ENCODE data around the gene MICAL3.

Gene MICAL3

DNA sequence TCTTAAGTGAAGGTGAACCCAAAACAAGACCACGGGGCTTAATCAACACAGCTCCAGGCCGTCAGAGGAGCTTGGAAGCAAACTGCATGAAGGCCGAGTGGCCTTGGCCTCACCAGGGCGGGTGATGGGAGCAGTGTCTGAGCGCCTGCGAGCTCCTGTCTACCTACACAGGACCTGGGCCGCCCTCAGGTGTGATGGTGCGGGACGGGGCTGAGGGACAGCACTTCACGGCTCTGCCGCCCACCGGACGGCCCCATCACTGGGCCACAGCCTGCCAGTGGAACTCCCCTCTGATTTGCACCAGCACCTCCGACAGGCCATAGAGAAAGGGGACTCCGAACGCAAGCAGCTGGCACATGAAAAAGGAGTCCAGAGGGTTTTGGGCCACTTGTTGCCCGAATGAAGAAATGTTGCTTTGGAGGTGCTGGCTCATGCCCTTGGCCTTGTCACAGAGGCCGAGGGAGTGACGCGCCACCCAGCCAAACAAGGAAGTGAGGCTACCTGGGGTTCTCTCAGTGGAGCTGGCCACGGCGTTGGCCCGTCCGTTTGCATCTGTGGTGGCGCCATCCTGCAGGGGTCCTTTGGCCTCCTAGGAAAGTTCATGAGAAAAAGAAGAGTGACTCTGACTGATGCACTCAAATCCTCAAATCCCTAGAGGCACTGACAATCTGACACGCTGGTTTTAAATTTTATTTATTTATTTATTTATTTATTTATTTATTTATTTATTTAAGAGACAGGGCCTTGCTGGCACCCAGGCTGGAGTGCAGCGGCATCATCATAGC lies 159.8 kb downstream of the MICAL3 start:
- no peak for DNase-seq

DNA sequence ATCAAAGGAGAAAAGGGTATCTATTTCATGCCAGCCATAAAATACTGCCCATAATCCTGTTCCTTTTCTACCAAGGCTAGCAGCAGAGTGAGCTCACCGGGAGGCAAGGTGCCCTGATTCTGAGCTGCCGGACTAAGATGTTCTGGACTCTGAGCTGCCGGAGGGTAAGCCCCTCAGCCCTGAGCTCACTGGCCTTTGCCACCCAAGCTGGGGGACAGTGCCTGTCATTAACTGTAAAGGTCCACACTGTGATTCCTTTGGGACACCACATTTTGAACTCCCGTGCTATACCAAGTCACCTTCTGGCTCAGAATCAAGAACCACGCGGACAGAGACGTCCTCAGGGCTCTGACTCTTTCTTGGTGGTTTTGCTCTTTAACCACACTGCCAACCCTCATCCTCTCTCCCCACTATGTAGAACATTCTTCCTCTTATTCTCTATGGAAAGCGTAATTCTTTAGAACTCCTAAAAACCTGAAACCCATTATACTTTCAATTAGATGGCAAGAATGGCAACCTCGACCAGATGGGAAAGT lies 161.6 kb downstream of the MICAL3 start:
- no peak for DNase-seq

DNA sequence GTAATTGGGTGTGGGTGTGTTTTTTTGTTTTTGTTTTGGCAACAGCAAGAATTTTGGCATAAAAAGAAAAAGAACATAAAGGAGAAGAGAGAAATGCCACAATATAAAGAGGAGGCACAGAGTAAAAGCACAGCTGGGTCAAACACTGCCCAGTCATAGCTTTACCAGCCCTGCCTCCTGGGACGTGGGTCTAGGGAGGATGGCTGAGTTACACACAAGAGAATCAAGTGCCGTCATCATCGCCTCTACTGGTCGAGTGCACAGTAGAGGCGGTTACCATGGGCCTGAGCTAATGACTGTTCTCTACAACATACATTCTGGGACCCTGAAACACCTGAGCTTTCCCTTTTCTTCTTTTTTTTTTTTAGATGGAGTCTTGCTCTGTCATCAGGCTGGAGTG lies 162.5 kb downstream of the MICAL3 start:
- no peak for DNase-seq

DNA sequence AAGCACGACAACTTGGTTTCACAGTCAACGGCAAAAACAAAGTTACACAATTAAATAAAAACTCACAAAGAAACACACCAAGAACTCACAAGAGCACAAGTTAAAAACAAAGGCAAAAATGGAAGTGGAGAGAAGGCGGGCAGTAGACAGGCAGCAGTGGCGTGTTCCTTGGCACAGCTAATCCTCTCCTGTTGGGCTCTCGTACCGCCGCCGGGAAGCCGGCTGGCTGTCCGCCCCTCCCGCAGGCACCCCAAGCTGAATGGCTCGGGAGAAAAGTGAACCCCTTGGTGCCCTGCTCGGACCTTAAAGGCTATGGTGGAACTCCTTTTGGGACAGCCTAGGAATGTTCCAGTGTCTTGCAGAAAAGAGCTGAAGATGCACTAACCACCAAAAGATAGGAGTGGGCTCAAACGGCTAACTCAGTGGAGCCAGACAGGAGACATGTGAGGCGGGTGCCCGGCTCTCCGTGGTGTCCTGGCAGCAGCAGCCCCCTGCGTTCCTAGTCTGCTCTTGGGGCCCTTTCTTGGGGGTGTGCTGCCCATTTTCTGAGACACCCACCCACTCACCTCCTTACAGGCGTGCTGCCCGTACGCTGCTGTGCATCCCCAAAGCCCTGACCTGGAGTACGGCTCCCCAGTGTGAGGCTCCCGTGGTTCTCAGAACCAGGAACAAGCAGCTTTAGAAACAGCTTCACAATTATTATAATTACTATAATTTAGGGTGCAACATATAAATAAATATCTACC lies 164.0 kb downstream of the MICAL3 start:
- no peak for DNase-seq

DNA sequence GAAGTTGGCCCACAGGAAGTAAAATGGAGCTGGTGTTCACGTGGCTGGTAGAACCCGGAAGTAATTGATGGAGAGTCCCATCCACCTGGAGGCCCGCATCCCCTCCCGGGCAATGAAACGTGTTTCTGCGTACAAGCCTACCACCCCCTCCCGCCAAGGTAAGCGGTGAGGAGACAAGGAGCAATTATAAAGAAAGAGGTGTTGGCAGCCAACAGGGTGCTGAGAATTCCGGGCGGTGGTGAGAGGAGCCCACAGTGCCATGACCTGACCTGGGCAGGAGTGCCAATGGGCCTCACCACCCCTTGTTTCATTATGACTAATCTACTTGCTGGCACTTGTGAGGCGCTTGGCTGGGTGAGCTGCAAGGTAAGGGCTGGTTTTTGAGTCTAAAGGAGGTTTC lies 166.3 kb downstream of the MICAL3 start:
- no peak for DNase-seq

DNA sequence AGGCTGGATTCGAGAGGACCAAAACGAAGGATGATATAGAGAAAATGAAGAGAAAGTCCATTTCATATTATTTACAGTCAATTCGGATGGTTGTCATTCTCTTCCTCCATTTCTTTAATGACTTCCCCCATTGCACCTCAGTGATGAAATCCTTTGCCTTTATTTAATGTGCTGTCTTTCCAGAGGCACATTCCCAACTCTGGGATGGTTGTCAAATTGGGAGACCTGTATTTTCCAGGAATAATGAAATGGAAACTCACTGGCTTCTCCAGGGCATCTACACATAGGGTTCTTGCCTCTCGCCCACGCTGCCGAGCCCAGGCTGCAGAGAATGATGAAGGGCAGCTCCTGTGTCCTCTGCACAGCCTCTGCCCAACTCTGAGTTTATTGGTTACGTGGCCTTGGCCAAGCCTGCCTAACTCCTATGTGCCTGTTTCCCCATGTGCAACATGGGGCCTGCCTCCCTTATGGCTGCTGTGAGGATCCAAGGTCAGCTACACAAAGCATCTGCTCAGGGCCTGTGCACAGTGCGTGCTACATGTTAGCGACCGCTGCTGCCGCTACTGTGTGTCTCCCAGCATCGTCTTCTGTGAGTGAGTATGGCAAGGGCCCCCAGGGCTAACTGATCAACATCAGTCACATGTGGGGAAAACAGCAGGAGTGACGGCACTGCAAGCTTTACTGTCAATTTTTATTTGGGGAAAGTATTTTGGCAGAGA lies 168.6 kb downstream of the MICAL3 start:
- DNase-seq = no peak

DNA sequence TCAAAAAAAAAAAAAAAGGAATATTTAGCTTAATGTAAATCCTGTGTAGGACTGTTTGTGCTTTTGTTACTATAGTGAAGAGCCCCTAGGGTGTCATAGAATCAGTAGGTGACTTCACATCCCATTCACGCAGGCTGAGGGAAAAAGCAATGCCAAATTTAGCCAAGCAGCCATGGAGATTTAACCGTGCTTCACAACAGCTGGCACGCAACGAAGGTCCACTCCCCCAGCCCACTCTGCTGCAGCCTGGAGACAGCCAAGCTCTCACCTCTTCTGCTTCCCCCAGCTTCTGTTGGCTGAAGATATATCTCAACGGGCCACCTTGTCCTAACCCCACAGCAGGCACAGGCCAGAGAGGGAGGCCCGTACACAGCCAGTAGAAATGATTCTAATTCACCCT lies 171.3 kb downstream of the MICAL3 start:
- no peak for DNase-seq

DNA sequence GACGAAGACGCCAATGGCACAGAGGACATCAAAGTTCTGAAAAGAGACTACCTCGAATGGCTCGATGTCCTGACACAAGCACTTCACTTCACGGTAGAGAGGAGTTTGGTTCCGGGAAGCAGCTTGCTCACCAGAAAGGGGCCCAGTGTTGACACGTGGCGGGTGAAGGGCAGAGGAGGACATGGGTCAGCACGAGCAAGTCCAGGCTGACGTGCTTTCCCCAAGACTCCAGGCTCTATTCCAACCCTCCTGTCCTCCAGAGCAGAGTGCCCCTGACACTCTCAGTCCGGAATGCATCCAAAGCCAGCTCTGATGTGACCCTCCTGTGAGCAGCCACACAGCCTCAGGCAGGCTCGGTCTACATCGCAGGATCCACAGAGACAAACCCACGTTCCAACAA lies 172.6 kb downstream of the MICAL3 start:
- DNase-seq = no peak

DNA sequence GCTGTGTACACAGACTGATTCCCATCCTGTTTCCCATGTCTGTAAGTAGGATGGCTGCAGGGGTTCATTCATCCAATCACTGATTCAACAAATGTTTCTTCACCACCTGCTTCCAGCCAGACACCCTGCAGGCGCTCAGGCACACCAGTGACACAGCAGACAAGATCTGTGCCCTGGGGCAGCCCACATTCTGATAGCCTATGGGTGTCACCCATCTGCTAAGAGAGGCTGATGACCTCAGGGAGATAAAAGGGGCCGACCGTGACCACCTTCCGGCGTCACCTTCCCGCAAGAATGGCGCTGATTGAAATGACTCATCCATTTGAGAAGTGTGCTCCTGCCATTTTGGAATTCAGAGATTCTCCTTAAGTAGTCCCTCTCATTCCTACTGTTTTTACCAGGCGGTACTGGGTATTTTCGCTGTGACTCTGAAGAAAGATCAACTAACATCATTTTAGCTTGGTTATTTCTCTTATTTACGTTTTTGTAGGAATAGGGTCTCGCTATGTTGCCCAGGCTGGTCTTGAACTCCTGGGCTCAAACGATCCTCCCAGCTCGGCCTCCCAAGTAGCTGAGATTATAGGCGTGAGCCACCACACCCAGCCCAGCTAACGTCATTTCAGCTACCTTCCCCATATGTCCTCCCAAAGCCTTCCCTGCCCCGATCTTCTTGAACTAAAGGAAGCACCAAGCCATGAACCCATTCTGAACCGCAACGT lies 176.8 kb downstream of the MICAL3 start:
- DNase-seq = no peak

DNA sequence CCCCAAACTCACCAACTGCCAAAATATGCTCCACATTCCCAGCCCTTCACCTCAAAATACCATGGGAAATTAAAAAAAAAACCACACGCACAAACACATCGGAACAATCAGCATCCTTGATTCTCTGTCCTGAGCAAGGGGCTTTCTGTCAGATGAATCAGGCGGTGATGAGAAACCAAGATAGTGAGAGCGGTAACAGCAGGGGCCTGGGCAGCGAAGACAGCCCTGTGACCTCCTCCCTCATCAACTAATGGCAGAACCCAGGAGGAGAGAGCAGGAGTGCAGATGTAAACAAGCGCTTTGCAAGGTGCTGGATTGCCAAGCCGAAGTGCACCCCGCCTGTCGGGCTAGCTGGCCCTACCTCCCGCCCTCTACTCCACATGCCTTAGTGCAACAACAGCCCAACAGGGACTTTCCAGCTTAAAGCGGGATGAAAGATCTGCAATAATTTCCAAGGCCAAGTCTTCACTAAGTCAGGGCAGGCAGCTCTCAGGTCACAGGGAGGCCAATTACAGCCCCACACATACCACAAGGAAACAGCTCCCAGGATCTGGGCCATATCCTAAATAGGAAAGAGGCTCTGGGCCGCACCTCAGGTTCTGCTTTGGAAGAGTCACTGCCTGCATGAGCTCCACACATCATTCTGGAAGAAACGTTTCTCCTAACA lies 177.9 kb downstream of the MICAL3 start:
- DNase-seq = no peak

DNA sequence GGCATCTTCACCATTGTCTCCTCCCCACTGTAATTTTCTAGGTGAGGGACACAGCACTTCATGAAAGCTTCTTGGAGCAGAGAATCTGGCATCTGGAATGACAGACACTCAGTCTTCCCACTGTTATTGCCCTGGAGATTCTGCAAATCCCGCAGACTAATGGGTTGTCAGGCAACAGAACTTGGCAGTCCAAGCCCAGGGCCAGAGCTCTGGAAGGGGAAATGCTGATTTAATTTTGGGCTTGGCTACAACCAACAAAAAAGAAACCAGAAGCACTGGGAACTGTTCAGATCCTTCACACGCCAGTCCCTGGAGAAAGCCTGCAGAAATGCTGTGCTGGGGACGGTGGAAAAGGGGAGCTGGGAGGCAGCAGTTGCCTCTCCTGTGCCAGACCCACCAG lies 178.6 kb downstream of the MICAL3 start:
- DNase-seq = no peak

DNA sequence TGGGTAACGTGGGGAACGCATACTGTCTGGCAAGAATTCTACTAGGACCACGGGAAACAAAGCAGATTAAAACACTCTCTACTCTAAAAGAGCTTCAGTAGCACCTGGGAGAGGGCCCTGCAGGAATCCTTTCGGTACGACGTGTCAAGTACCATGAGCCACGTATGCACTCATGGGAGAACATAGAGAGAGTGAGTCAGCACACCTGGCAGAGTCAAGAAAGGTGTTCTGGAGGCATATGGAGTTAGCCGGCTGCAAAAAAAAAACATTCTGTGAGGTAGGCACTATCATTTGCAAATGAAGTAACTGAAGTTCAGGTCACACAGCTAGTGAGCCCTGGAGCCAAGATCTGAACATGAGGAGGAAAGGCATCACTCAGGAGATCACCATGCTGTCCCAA lies 179.0 kb downstream of the MICAL3 start:
- no peak for DNase-seq

DNA sequence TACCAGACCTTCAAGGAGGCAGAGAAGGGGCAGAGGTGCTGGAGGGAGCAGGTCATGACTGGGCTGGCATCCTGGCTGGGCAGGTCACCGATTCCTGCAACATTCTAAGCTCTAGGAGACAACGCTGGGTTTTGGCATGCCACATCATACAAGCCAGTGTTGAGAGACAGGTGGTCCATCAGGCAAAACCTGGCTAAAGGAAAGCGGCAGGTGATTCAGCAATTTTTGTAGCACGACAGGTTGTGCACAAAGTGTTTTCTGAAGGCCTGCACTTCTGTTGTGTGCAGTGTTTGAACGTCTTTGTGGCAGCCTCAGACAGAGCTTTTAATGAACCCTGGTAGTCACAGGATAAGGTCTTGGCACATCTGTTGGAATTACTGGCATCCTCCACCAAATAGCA lies 180.2 kb downstream of the MICAL3 start:
- DNase-seq = no peak

DNA sequence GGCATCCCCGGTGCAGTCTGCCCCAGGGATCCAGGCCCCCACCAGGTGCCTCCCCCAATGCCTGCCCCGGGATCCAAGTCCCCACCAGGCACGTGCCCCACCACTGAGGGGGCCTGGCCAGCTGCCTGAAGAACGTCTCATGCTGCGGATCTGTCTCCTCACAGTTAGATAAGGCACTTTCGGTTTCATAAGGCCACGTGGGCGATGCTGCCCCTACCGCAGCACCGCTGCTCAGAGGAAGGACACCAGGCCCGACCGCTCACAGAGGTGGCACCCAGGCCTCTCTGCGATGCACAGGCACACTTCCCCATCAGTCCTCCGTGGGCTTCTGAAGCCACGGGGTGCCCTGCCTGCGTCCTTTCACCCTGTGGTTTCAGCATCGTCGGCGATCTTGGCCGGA lies 182.0 kb downstream of the MICAL3 start:
- peak; percentile 21 for DNase-seq

DNA sequence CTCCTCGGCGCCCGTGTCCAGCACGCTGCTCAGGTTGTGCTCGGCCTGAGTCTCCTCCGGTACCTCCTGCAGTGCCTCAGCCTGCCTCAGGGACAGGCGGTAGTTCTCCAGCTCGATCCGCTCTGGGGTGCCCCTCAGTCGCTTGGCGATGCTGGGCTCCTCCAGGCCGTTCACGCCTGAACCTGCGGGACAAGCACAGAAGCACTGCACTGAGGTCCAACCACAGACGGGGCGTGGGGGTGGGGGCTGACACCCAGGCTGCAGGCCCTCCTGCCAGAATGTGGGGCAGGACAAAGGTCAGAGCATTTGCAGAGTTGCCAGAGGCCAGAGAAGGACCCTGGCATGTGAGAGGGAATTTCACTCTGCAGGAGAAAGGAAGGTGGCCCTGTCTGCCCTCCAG lies 182.5 kb downstream of the MICAL3 start:
- no peak for DNase-seq

DNA sequence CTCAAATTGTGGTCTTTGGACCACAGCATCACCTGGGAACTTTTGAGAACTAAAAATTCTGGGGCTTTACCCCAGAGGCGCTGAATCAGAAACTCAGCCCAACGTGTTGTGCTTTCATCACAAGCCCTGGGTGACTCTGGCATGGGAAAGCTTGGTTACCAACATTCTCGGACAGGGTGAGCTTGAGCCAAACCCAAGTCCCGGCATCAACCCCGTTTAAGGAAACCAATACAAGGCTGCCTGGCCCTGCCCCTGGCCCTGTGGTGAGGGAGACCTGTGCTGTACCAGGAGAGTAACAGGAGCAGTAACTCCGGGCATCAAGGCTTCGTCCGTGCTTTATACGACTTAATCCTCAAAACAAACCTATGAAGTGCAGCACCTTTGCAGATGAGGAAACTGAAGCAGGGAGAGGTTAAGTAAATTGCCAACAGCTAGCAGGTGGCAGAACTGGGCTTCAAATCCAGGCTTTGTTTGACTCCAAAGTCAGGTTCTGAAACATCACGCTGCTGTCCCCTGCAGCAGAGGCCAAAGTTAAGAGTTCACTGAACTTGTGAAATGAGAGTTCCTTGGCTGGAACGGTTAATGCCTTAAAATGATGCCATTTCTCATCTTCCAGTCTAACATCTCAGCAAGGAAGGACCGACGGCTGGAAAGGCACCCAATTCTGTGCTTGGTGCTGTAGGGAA lies 186.0 kb downstream of the MICAL3 start:
- DNase-seq = no peak

DNA sequence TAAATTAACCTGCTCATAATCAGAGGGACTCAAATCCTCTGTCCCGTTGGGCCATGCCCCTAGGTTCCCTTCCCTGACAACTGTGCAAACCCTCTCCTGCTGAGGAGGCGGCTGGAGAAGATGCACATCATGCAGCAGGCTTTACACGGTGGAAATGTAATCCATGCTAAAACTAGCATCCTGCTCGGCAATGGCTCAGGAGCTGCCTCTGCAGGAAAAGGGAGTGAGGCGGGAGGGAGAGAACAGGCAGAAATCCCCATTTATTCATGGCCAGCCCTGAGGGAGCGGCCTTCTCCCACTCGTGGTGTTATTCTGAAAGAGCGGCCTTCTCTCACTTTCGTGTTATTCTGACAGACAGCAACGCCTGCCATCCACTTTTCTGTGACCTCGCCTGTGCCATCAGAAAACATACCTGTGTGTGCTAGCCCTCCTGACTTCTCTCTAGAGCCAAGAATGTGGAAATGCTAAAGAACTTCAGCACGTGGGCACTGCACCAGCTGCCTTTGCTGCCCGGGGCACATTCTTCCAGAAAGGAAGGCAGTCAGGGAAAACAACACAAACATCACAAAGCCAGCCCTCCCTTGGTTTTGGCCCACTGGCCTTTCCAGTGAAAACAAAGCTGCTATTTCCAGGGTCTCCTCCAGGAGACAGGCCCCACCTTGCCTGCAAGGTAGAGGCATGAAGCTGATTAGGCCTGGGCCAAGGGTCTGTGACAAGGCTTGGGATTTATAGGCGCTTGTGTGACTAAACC lies 187.2 kb downstream of the MICAL3 start:
- DNase-seq = no peak

DNA sequence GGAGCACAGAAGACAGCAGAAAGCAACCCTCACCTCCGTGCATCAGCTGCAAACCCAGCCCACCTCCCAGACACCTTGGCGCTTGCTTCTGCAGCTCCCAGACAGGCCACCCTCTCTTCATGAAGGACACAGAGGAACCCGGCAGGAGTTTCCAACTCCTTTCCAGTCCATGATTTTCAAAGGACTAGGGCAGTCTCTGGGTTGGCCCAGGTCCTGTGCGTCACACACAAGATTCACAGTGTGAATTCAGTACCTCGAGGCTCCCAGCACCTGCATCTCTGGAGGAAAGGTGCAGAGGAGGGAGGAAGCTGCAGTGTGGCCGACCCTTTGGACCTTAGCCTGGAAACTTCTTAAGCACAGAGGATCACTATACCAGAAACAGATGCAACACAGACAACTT lies 189.1 kb downstream of the MICAL3 start:
- no peak for DNase-seq

DNA sequence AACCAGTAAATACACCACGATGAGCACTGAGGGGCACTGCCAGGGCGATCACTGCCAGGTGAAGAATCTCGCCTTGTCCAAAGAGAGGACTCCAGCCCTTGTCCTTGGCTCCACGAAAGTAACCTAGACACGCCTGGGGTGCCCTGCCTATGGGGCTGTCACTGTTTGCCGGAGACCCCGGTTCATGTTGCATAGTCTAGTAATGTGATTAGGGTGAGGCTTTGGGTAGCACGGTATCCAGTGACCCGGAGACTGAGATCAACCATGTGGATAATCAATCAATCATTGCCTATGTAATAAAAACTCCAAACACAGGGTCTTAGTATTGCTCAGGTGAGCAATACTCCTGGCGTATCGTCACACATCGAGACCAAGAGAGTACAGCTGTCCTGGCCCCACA lies 190.9 kb downstream of the MICAL3 start:
- no peak for DNase-seq

DNA sequence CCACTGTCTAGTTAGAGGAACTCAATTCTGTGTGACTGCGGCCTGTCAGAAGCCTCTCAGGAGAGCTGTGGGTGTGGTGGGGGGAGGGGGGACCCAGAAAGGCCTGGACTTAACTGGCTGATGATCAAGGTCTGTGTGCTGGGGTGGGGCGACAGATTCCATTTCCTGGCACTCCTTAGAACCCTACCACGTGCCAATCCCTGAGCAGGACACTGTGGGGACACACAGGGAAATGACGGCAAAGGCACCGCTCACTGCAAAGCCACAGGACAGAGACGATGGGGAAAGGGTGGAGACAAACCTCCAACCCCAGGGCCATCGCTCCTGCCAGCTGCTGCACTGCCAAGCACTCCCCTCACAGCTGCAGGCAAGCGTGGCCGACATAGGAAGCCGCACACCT lies 191.7 kb downstream of the MICAL3 start:
- no peak for DNase-seq
